DLD1 (cell line): ENCODE results near the gene LITAF.
"Not testable (repeated sequence)": the region's sequence is repeated elsewhere in the genome, so short reads cannot be mapped to it uniquely, and the experiment has no call there.

Experiments
- in situ Hi-C: cut with HindIII; loops from 2 replicates; pipeline ENCODE4 v1.10.0; 2017; ENCODE audit warnings: low sequenced_read_pairs

LITAF gene

DNA sequence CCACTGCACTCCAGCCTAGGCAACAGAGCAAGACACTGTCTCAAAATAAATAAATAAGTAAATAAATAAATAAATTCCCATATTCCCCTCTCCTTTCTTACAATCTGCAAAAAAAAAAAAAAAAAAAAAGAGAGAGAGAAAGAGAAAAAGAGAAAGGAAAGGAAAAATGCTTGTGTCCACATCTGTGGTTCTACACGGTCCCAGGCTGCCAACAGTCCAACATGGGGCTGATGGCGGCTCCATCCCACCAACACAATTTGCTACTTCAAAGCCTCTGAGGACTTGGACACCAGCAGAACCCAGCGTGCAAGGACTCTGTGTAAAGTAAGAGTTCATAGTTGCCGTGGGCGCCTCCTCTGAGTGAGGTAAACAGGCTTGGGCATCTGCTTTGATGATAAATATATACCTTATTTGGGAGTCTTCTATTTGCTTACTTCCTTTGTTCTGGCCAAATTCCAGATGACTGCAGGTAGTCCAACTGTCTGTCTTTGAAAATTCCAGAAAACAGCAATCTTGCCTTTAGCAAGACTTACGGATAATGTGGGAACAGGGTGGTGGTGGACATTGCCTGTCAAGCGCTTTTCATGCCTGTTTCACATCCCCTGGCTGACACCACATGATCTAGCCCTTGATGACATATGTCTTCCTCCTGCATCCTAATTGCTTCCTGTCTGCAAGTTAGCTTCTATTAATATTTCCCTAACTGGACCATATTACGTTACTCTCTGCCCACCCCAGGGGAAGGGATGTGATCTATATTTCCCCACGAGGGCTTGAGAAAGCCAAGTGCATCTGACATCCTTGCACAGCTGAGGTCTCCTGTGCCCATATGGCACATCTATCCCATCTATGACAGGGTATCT lies 10.1 kb downstream of the LITAF start:
- in situ Hi-C loops: no loop called here

DNA sequence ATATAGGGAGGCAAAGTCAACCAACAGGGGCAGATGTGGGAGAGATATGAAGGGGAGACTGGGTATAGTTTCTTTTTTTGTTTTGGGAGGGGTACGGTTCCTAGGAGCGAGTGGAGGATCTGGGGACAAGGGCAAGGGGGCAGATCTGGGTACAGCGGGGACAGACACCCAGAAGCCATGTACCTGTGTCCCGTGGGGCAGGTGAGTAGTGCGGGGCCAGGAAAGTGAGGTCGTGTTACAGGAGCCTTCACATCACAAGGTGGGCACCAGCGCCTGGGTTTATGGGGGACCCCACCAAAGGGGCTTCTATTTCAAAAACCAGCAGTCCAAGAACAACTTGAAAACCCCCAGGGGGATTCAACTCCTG lies 11.5 kb downstream of the LITAF start:
- in situ Hi-C loops: no loop called here

DNA sequence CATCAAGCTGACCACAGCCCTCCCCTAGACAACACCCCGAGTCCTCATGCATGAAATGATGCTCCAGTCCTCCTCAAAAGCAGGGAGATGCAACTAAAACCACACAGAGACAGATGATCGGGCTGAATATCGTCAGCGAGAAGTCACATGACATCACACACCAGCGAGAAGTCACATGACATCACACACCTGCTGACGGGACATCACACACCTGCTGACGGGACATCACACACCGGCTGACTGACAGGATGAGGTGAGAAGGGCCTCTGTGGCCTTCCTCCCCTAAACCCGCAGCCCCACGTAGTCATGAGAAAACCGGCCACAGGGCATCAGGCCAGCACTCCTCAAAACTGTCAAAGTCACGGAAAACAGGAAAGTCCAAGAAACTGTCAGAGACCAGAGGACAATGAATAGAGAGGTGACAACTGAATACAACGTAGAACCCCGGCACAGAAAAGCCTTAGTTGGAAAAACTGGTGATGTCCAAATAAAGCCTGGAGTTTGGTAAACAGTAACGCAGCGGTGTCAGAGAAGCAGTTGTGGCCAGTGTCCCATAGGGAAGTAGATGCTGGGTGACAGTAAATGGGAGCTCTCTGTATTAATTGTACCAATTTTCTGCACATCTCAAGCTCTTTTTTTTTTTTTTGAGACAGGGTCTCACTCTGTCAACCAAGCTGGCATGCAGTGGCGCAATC lies 14.3 kb downstream of the LITAF start:
- in situ Hi-C loops: no loop called here

DNA sequence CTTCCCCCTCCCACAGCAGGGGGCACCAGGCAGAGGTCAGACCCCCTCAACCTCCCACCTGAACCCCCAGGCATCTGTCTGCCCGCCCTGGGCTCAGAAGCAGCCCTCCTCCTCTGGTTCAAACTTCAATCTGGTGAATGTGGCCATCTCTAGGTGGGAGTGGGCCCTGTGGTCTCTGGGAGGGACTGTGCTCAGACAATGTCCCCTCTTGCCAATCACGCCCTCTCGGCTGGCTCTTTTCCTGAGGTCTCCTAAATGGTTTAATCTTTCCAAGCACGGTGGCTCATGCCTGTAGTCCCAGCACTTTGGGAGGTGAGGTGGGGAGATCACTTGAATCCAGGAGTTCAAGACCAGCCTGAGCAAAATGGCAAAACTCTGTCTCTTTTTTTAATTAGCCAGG lies 15.2 kb downstream of the LITAF start:
- in situ Hi-C loops: no loop called here

DNA sequence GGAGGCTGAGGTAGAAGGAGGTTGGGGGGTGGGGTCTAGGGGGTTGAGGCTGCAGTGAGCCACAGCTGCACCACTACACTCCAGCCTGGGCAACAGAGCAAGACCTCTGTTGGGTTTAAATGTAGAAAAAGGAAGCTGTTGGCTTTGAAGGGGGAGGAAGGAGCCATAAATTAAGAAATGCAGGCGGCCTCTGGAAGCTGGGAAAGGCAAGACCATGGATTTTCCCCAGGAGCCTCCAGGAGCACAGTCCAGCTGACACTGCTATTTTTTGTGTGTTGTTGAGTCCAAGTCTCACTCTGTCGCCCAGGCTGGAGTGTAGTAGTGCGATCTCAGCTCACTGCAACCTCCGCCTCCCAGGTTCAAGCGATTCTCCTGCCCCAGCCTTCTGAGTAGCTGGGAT lies 15.9 kb downstream of the LITAF start:
- in situ Hi-C loops: no loop called here

DNA sequence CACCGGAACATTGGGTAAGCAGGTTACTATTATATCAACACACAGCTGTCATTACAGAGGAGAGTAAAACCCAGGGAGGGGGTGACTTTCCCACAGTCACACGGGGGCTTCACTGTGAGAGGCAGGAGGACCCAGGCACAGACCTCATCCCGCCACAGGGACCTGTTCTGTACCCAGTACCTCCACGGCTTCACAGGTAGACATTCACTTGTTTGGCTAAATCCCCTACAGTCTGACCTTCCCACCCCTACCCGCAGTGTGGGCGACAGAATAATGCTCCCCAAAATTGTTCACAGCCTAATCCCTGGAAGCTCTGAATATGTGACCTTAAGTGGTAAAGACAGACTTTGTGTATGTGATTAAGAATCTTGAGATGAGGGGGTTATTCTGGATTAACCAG lies 16.5 kb downstream of the LITAF start:
- in situ Hi-C loops: no loop called here

DNA sequence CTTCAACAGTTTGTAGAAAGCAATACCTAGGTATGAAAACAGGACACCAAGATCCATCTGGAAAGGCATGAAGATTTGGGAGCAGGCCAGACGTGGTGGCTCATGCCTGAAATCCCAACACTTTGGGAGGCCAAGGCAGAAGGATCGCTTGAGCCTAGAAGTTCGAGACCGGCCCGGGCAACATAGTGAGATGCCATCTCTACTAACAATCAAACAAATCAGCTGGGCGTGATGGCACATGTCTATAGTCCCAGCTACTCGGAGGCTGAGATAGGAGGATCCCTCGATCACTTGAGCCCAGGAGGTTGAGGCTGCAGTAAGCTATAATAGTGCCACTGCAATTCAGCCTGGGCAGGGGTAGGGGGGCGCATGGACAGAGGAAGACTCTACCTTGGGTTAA lies 20.3 kb downstream of the LITAF start:
- in situ Hi-C loops: no loop called here

DNA sequence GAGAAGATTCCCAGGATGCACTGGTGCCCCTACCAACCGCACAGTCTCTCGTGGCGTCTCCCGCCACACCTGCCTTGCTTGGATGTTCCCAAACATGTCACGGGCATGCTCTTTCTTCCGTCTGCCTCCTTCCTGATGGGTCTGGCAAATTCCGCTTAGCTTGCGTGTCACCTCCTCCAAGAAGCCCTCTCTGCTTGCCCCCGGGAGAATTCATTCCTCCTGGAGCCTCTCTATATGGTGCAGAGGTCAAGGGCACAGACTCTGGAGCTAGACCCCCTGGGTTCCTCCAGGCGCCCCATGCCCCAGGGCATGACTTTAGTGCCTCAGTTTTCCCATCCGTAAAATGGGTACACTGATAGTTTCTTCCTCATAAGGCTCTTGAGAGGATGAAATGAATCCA lies 21.1 kb downstream of the LITAF start:
- in situ Hi-C loops: no loop called here

DNA sequence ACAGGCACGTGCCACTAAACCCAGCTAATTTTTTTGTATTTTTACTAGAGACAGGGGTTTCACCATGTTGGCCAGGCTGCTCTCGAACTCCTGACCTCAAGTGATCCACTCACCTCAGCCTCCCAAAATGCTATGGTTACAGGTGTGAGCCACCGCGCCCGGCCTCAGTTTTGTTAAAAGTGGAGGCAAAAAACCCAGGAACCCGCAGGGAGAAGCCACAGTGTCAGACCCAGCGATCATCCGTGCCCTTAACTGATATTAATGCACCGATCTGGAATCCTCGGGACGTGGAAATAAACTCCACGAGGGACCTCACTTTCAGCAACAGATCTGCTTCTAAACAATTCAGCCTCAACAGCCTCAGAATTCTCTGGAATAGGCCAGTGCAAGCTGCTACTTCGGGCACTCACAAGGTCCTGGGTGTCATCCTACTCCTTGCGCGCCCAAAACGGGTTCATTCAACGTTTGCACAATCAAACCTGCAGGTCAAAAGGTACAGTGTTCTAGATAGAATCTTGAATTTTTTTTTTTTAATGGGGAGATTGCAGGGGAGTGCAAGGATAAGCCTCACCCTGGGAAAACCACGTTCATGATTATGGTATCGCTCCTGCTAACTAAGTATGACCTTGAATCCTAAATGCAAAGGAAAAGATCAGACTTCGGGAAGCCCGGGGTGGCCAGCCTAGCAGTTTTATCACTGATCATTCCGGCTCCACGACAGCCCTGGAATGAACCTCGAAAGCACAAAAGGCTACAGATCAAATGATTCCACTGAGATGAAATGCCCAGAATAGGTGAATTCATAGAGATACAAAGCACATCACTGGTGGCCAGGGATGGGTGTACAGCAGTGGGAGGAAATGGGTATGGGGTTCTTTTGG lies 22.4 kb downstream of the LITAF start:
- in situ Hi-C loops: no loop called here

DNA sequence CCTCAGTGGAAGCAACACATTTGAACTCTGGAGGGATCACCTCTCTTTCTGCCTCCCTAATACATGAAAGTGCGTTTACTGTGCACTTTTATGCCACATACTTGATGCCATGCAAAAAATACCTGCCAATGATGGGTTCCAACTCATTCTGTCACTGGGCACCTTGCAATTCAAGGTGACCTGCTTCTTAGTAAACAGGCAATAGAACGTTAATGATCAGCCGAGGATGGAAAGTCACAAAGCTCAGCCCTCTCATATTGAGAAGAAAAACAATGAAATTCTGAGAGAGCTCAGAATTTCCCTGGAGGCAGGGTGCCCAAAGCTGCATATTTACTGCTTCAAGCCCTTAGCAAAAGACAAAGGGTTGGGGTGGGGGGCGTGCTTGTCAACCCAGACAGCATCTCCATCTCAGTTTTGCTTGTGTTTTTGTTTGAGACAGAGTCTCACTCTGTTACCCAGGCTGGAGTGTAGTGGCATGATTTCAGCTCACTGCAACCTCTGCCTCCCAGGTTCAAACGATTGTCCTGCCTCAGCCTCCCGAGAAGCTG lies 23.2 kb downstream of the LITAF start:
- in situ Hi-C loops: no loop called here

DNA sequence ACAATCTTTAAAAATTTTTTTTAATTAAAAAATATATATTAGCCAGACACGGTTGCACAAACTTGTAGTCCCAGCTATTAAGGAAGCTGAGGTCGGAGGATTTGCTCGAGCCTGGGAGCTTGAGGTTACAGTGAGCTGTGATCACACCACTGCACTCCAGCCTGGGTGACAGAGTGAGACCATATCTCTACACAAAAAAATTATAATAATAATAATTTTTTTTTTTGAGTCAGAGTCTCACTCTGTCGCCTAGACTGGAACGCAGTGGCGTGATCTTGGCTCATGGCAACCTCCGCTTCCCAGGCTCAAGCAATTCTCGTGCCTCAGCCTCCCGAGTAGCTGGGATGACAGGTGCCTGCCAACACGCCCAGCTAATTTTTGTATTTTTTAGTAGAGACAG lies 23.8 kb downstream of the LITAF start:
- in situ Hi-C loops: no loop called here

DNA sequence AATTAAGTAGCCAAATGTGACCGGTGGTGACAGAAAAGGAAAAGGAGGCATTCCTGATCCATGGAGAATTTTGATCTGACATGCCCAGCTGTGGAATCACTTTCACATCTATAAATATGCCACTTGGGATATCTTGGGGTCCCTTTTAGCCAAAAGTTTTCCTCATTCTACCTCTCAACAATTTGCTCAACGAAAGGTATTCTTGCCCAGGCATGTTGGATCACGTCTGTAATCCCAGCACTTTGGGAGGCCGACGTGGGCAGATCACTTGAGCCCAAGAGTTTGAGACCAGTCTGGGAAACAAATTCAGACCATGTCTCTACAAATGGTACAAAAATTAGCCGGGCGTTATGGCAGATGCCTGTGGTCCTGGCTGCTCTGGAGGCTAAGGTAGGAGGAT lies 24.3 kb downstream of the LITAF start:
- in situ Hi-C loops: no loop called here

DNA sequence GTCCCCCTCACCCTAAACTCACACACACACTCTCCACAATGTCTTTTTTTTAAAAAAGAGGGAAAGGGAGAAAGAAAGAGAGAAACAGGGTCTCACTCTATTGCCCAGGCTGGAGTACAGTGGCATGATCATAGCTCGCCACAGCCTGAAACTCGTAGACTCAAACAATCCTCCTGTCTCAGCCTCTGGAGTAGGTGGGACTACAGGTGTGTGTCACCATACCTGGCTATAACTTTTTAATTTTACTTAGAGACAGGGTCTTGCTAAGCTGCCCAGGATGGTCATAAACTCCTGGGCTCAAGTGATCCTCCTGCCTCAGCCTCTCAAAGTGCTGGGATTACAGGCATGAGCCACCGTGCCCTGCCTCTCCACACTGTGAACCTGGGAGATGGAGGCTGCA lies 24.9 kb downstream of the LITAF start:
- in situ Hi-C loops: no loop called here

DNA sequence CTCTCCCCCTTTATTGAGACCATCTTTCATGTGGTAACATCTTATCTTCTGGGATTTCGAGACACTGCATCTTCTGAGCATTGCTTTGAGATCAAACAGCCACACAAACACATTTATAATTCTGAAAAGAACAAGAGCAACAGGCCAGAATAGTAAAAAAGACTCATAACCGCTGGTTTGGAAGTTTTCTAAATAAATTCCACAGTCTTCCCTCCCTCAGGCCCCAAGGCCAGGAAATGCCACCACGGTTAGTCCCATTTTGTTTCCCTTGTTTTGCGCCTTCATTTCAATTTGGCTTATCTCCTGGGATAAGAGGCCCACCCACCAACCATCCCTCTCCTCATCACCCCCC lies 25.3 kb downstream of the LITAF start:
- in situ Hi-C loops: no loop called here

DNA sequence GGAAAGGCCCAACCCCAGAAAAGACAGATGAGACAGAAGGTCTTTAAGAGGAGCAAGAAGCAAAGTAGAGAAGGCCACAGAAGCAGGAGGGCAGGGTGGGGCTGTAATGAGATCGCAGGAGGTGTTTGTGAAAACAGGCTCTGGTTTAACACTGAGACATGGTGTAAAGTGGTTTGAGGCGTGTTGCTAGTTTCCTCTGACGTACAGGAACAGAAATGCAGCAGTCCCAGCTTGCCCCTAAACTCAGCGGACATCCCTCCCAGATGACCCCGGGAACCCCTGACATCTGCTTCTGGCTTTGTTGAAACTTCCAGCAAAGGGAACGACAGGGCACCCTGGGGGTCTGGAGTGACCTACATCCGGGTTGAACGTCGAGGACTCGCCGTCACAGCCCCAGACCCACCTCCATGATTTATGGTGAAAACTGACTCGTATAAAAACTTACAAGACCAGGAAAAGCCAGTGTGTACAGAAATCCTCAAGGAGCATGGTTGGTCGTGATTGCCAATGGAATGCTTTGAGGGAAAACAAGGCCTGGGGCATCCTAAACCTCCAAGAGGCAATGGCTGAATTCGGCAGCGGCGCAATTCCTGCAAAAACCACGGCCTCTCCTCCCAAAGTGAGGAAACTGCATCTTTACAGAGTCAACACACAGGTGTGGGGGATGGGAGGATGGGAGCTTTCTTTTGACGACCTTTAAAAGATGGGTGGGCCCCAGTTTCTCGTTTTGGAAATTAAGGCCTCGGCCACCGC lies 25.8 kb downstream of the LITAF start:
- in situ Hi-C loops: no loop called here

DNA sequence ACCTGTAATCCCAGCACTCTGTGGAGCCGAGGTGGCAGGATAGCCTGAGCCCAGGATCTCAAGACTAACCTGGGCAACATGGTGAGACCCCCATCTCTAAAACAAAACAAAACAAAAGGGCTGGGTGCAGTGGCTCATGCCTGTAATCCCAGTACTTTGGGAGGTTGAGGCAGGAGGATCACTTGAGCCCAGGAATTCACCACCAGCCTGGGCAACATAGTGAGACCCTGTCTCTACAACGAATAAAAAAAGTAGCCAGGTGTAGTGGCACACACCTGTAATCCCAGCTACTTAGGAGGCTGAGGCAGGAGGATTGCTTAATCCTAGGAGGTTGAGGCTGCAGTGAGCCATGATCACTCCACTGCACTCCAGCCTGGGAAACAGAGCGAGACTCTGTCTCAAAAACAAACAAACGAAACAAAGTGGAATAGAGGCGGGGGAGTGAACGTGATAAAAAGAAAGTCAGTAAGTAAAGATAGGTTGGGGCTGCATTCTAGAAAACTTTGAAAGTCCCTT lies 28.4 kb downstream of the LITAF start:
- in situ Hi-C loops: not testable (repeated sequence)

DNA sequence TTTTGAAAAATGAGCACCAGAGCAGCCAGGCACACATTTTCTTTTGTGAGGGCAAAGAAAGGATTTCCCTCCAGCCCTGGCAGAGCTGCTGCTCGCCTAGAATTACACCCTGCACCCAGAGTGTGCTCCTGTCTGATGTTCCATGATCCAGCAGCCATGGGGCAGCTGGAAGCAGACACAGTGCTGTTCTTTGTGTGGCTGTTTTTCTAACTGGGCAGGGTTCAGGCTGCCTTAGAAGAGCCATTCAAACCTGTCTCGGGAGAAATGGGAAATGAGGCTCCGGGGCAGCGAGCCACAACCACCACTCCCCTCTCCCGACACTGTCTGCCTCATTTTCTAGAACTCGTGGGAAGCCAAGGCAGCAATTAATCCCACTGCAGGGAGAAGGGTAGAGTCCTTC lies 28.9 kb downstream of the LITAF start:
- in situ Hi-C loops: no loop called here

DNA sequence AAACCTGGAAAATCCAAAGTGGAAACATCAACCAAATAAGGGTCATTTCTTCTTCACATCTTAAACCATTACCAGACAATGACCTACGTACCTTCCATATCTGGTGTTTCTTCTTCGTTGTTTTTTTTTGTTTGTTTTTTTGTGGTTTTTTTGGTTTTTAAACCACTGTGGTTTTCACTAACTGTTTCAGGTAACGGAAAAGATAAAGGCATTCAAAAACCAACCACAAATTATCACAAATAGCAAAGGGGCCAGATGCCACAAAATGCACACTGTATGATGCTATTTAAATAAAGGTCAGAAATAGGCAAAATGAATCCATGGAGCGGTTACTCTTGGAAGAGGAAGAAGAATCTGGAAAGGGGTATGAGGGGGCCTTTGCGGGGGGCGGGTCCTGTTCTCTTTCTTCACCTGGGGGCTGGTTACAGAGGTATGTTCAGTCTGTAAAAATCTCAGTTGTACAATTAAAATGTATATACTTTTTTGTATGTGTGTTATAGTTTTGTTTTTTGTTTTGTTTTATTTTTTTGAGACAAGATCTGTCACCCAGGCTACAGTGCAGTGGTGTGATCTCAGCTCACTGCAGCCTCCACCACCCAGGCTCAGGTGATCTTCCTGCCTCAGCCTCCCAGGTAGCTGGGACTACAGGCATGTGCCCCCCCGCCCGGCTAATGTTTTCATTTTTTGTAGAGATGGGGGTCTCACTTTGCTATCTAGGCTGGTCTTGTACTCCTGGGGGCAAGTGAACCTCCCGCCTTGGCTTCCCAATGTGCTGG lies 29.6 kb downstream of the LITAF start:
- in situ Hi-C loops: no loop called here

DNA sequence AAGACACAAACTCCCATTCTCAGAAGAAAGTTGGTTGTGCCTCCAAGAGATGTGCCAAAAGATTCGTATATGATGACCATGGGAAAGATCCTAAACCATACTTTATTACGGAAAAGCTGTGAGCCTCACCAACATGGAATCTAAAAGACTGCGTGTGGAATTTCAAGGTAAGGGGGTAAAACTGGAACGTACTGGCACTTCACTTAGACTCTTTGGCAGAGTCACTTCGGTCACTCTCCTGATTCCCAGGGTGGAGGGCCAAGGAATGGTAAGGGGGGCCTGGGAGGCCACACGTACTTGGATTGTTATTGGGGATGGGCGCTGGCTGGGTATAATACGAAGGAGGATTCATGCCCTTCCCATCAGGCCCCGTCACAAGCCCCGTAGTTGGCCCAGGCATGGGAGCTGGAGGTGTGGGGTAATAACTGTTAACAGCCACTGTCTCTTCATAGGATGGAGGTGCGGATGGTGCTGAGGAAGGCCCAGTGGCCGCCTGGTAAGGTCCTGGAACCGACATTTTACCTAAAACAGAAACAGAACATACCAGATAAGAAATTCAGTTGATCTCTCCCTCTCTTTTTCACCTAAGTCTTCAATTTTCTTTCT lies 30.4 kb downstream of the LITAF start:
- in situ Hi-C loops: no loop called here
